GM12878 (cell line): ENCODE results near the gene LARP7. TPM values are rescaled to one million over a fixed set of nuclear protein-coding genes. Genes with fewer than 3 reads are reported as not detected.
A peak's percentile ranks its signal among the peaks of the same experiment; 100 is the strongest.

ENCODE experiments used
- ATAC-seq: fragments of 200-7000 bp; cut with Tn5 transposase; 3 replicates; pipeline ENCODE4 v1.9.1; 2020; ENCODE audit warnings: mild to moderate bottlenecking, moderate library complexity
- BruUV-seq: library from RNA; stranded (reverse); fragments of 400-500 nt; replicated peaks from 2 replicates; lab custom pipeline; 2021; lab: Mats Ljungman, UMichigan
- CTCF ChIA-PET: fragments of 300-600 bp; sonication (Branson Sonifier 250); formaldehyde crosslinking; extraction: SDS; loops from one replicate; lab custom pipeline; 2021; ENCODE audit warnings: inconsistent platforms; lab: Yijun Ruan, JAX
- POLR2A ChIA-PET: fragments of 350-600 bp; formaldehyde crosslinking; extraction: SDS; loops from one replicate; lab custom pipeline; 2021; ENCODE audit warnings: inconsistent platforms; lab: Charles Lee
- RAD21 ChIA-PET: fragments of 300-600 bp; sonication (Branson Sonifier 250); formaldehyde crosslinking; loops from one replicate; lab custom pipeline; 2023; ENCODE audit warnings: antibody characterized with exemption; ENCODE audit not compliant: unreplicated experiment; lab: Charles Lee
- SMC1A ChIA-PET: fragments of 300-600 bp; sonication (Branson Sonifier 250); formaldehyde crosslinking; loops from one replicate; lab custom pipeline; 2023; ENCODE audit not compliant: unreplicated experiment, uncharacterized antibody; lab: Charles Lee
- DNase-seq: peaks from one replicate; pipeline ENCODE4 v3.0.0-alpha.2; 2011; ENCODE audit warnings: low read depth, low spot score
- FAIRE-seq: peaks from 3 replicates; lab custom pipeline; 2011; peaks lifted over from hg19 to GRCh38; lab: Jason Lieb, UNC
- H2AFZ ChIP-seq: 2 replicates; pipeline ENCODE4 v1.6.0; 2011; ENCODE audit warnings: low read depth, low read length, control low read depth; ENCODE audit not compliant: control insufficient read depth
- H3K27ac ChIP-seq: 2 replicates; pipeline ENCODE4 v1.5.1; 2011; ENCODE audit warnings: control low read depth; ENCODE audit not compliant: control insufficient read depth, insufficient read depth
- H3K27me3 ChIP-seq, 2 experiments: replicated peaks in 1 of 2; 2 replicates each; pipeline versions ENCODE4 v1.6.0 to v1.6.1; 2011; ENCODE audit warnings: low read length in 1 of 2; ENCODE audit not compliant: control insufficient read depth in 2 of 2, insufficient read depth in 2 of 2
- H3K36me3 ChIP-seq, 2 experiments: 2 replicates each; pipeline ENCODE4 v1.5.1; 2011; ENCODE audit warnings: low read length in 1 of 2; ENCODE audit not compliant: control insufficient read depth in 2 of 2, insufficient read depth in 2 of 2
- H3K4me1 ChIP-seq: 2 replicates; pipeline ENCODE4 v1.6.1; 2011; ENCODE audit warnings: mild to moderate bottlenecking, low read length, moderate library complexity, mixed read lengths; ENCODE audit not compliant: control insufficient read depth, insufficient read depth
- H3K4me2 ChIP-seq: 2 replicates; pipeline ENCODE4 v1.6.0; 2011; ENCODE audit warnings: control low read depth; ENCODE audit not compliant: control insufficient read depth, insufficient read depth
- H3K4me3 ChIP-seq: fragments of 200-600 bp; sonication (generic); 2 replicates; pipeline ENCODE4 v1.5.1; 2016
- H3K79me2 ChIP-seq: 2 replicates; pipeline ENCODE4 v1.6.0; 2011; ENCODE audit warnings: low read length; ENCODE audit not compliant: control insufficient read depth, insufficient read depth
- H3K9ac ChIP-seq: 2 replicates; pipeline ENCODE4 v1.8.0; 2011; ENCODE audit warnings: low read length, control low read depth, mixed read lengths; ENCODE audit not compliant: control insufficient read depth, insufficient read depth
- H3K9me3 ChIP-seq: replicated peaks from 3 replicates; pipeline ENCODE4 v1.5.1; 2011; ENCODE audit warnings: mild to moderate bottlenecking, low read length; ENCODE audit not compliant: control insufficient read depth, insufficient read depth
- H4K20me1 ChIP-seq: 2 replicates; pipeline ENCODE4 v1.6.0; 2011; ENCODE audit not compliant: control insufficient read depth, insufficient read depth
- EZH2 ChIP-seq: IDR thresholded peaks from 2 replicates; pipeline ENCODE4 v1.6.1; 2012; ENCODE audit warnings: low read depth, mild to moderate bottlenecking, control low read depth, inconsistent platforms, low read length, borderline replicate concordance; ENCODE audit not compliant: control insufficient read depth
- MLLT1 ChIP-seq: fragments of 450-650 bp; IDR thresholded peaks from 2 replicates; pipeline ENCODE4 v1.6.1; 2016; ENCODE audit warnings: mild to moderate bottlenecking
- POLR2AphosphoS5 ChIP-seq: IDR thresholded peaks from 2 replicates; pipeline ENCODE4 v1.6.1; 2011; ENCODE audit warnings: mild to moderate bottlenecking, low read length, inconsistent platforms
- SIN3A ChIP-seq: IDR thresholded peaks from 2 replicates; pipeline ENCODE4 v1.6.1; 2012; ENCODE audit warnings: low read depth, low read length, improper control_type of control experiment
- WGBS: methylation state at CpG from one replicate; pipeline ENCODE4 v1.1.6; 2016; ENCODE audit warnings: low lambda C conversion rate; ENCODE audit not compliant: insufficient replicate concordance, insufficient coverage; ENCODE audit errors: missing lambda C conversion rate; 5-methylcytosine and 5-hydroxymethylcytosine counted together
- in situ Hi-C: fragments of 300-500 bp; cut with MboI; formaldehyde crosslinking; loops from 9 replicates; pipeline ENCODE4 v1.14.3; 2018; ENCODE audit warnings: mixed read lengths
- intact Hi-C: fragments of 100-400 bp; cut with micrococcal nuclease; formaldehyde crosslinking; loops from one replicate; pipeline ENCODE4 v1.14.2; 2022; ENCODE audit not compliant: unreplicated experiment
- polyA plus RNA-seq, 11 experiments: library from polyadenylated mRNA; depleted of rRNA in 4 of 11; unstranded in 6 of 11; stranded (reverse) in 5 of 11; fragments of >200 nt; fragmentation: Nextera tagmentation in 4 of 11; fragmentation: Illumina TruSeq in 1 of 11; extraction: Ambion mirVana in 4 of 11; extraction: Trizol in 1 of 11; gene quantifications; 1 replicate in 1 of 11; 2 replicates in 10 of 11; pipeline versions ENCODE4 v1.2.1 to v1.2.3, GENCODE V29; 2011 to 2016; ENCODE audit warnings: inconsistent platforms in 2 of 11, missing spikeins in 2 of 11, low read depth in 1 of 11
- total RNA-seq, 4 experiments: library from RNA; depleted of rRNA in 3 of 4; stranded (reverse); fragments of >200 nt in 3 of 4; fragmentation: Illumina TruSeq in 1 of 4; extraction: Trizol in 1 of 4; gene quantifications; 2 replicates each; pipeline versions ENCODE4 v1.2.1 to v1.2.3, GENCODE V29; 2013 to 2021

LARP7 gene
- total and polyA plus RNA-seq, 10 of the 15 experiments (the other 5 are each of a cell fraction or from before 2014, with no cell fraction given), result 27.8 to 107 (median 61.8) TPM

- Histone ChIP-seq H3K36me3 (peaks cover 0 to 3% of the 10 kb centered on the region in 2 experiments; a peak in 1 of 4 replicates), H3K27me3 (no peaks in the 10 kb centered on the region), H3K9ac (peak overlapping the region; percentile 90), H3K79me2 (peaks cover 54% of the 10 kb centered on the region)
- ChIA-PET POLR2A (interaction anchor here (1.0 kb wide), 1 partner anchor 9 kb away, joined by 3 read pairs; no protein-coding TSS in a partner anchor), RAD21 (interaction anchor here (0.8 to 1.6 kb wide), 2 partner anchors 125 to 251 kb away, joined by 3 to 8 read pairs; no protein-coding TSS in a partner anchor)
- FAIRE-seq (no peak), ATAC-seq (peak; percentile 3; the same call in 2 of the 3 replicates), DNase-seq (no peak)
- 0 out of 2 replicates have a peak, but pooled peaks have one; percentile 2 for TF ChIP-seq MLLT1
- peak; percentile 52; the same call in 1 of the 2 replicates for TF ChIP-seq POLR2AphosphoS5
- no peak for TF ChIP-seq EZH2
- TF ChIP-seq SIN3A, result 0 out of 2 replicates have a peak, but pooled peaks have one; percentile 6
- TF ChIP-seq, all 136 proteins: peak for 3
- whole genome bisulfite sequencing, result under 1% methylated on average over 8 of the region's 8 CpGs
- Histone ChIP-seq H3K27ac (peak overlapping the region; percentile 98), H4K20me1 (no peaks in the 10 kb centered on the region), H3K9me3 (no peaks in the 10 kb centered on the region), H2AFZ (peak overlapping the region; percentile 99), H3K4me1 (peaks cover 20% of the 10 kb centered on the region), H3K4me3 (peak overlapping the region; percentile 80), H3K4me2 (peak overlapping the region; percentile 39)
- ChIA-PET CTCF (interaction anchor here (0.7 to 6.6 kb wide), 9 partner anchors 10 to 301 kb away, joined by 3 to 205 read pairs (median 4); no protein-coding TSS in a partner anchor), SMC1A (interaction anchor here (0.6 to 3.6 kb wide), 2 partner anchors 24 to 126 kb away, joined by 3 to 46 read pairs; no protein-coding TSS in a partner anchor)
- in situ Hi-C loops (loop anchor here (5.0 kb wide), 2 partner anchors 125 to 300 kb away; no protein-coding TSS in a partner anchor), intact Hi-C loops (loop anchor here (1.0 kb wide), 2 partner anchors 128 to 406 kb away; partner anchors contain the start of gene AP1AR)
- TSS peak; percentile 84 for BruUV-seq
Observed at GRCh38 chr4:112637552-112637866, 566 bp downstream of the LARP7 start.
